T-helper 1 cell (primary cell): Measurements from ENCODE around the gene DVL1.
"Not testable (repeated sequence)": the region's sequence is repeated elsewhere in the genome, so short reads cannot be mapped to it uniquely, and the experiment has no call there.

Source experiments
- DNase-seq, 5 donors: peaks; one replicate each; pipeline ENCODE4 v3.0.0-alpha.2; 2012 to 2020

Gene DVL1

DNA sequence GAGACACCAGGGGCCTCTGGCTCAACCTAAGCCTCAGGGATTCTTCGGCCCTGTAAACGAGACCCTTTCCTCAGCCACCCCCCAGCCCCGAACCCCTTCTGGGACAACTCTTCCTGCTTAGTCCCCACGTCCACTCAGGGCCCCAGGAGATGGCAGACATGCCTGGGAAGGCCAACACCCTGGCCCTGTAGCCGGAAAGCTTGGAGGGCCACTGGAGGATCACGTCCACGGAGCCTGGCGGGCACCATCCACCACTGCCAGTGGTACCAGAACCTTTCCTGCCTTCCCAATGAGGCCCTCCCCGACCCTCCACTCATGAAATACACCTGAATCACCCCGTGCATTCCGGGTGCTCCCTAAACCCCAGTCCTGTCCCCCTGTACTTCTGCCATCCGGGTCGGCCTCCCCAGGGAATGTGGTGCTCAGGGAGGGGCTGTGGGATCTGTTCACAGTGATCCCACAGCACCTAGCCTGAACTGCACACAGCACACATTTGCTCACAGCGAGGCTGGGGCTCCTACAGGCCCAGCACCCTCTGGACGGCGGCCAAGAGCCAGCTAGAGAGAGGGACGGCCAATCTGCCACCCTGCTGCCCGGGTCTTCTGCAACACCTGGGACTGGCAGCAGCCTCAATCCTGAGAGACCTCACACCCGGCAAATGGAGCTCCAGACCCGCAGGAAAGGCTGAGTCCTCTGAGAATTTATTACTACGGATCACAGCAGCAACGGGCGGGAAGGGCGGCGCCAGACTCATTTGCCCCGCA lies 24.0 kb upstream of the DVL1 start:
- no peak for DNase-seq

- peak; percentile 56 to 73 (median 69) for DNase-seq
Measured at GRCh38 chr1:1371746-1372711, 22.8 kb upstream of the DVL1 start.

DNA sequence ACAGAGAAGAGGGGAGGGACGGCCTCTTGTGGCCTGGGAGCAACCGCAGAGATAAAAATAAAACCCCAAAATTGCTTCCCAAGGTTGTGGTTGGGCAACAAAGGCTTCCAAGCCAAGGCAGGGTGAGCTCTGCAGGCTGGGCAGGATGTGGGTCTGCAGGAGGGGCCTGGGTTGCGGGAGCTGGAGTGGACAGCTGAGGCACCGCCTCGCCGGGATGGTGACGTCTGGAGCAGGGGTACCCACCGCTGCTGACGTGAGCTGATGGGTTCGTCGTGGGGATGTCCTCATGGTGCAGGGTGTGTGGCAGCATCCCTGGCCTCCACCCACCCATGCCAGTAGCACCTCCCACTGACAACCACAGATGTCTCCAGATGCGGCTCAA lies 22.1 kb upstream of the DVL1 start:
- peak; percentile 57 to 81 (median 75) for DNase-seq

DNA sequence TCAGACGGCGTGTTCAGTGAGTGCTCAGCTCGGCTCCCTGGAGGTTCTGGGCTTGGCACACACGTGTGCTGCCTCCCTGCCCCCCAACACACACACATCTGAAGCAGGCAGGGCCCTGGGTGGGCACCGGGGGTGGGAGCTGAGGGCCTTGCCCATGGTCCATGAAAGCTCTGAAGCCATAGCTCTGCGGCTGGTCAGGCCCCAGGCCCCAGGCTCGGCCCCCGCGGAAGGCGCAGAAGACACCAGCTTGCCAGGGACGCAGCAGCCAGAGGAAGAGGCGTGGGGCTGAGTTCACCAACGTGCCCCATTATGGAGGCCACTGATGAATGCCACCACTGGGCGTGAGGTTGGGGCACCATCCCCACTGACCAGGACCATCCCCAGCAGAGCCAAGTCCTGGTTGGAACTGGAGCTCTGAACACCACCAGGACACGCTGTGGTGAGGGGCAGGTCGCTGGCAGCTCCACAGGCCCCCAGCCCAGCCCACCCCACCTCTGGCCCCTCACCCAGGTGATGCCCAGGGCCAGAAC lies 21.6 kb upstream of the DVL1 start:
- DNase-seq = no peak

DNA sequence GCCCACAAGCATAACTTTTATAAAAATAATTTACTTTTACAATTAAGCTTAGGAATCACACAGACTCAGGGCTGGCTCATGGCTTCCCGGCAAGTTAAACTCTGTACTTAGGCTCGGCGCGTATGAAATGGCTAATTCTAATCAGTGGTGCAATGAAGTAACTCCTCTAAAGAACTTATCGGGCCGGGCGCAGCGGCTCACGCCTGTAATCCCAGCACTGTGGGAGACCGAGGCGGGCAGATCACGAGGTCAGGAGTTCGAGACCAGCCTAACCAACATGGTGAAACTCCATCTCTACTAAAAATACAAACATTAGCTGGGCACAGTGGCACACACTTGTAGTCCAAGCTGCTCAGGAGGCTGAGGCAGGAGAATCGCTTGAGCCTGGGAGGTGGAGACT lies 20.9 kb upstream of the DVL1 start:
- DNase-seq = not testable (repeated sequence)

DNA sequence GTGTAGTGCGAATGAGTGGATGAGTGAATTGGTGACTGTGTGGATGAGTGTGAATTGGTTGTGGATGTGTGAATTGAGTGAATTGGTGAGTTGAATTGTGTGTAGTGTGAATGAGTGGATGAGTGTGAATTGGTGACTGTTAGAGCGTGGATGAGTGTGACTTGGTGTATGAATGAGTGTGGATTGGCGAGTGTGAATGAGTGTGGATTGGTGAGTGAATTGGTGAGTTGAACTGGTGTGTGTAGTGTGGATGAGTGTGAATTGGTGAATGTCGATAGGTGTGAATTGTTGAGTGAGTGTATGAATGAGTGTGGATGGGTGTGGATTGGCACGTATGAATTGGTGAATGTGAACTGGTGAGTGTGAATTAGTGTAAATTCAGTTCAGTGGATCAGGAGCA lies 18.1 kb upstream of the DVL1 start:
- DNase-seq = no peak

DNA sequence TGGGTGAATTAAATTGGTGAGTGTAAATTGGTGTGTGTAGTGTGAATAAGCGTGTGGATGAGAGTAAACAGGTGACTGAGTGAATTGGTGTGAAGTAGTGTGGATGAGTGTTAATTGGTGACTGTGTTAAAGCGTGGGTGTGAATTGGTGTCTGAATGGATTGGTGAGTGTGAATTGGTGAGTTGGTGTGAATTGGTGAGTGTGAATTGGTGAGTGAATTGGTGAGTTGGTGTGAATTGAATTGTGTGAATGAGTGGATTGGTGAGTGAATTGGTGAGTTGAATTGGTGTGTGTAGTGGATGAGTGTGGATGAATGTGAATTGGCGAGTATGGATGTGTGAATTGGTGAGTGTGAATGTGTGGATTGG lies 17.5 kb upstream of the DVL1 start:
- no peak for DNase-seq

DNA sequence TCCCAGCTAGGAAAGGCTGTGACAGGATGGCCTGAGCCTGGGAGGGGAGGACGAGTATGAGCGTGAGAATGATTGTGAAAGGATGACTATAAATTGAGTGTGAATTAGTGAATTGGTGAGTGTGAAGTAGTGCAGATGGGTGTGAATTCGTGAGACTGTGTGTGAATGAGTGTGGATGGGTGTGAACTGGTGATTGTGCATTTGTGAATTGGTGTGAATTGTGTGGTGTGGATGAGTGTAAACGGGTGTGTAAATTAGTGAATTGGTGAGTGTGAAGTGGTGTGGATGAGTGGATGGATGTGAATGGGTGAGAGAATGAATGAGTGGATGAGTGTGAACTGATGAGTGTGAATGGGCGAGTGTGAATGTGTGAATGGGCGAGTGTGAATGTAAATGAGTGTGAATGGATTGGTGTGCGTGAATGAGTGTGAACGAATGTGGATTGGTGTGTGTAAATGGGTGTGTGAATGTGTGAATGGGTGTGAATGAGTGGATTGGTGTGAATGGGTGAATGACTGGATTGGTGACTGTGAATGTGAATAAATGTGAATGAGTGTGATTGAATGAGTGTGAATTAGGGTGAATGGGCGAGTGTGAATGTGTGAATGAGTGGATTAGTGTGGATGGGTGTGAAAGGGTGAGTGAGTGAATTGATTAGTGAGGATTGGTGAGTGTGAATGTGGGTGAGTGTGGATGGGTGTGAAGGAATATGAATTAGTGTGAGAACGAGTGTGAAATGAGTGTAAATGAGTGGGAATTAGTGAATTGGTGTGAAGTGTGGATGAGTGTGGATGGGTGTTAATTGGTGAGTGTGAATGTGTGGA lies 16.9 kb upstream of the DVL1 start:
- DNase-seq = no peak

DNA sequence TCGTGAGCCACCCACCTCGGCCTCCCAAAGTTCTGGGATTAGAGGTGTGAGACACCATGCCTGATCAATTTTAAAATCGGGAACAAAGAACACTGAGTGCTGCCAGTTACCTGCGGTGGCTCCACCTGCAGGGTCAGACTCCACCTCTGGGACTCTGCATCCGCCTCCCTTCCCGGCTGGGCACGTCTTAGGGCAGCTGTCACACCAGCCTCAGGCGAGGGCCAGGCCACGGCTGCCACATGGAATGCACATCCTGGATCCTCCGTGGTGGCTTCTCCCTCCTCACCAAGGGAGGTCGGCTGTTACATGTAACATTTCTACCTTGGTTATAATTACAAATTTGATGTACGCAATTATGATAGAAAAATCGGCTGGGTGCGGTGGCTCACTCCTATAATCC lies 15.0 kb upstream of the DVL1 start:
- DNase-seq = no peak

- no peak for DNase-seq
Measured at GRCh38 chr1:1361982-1362423, 12.8 kb upstream of the DVL1 start.

- no peak for DNase-seq
Measured at GRCh38 chr1:1361233-1361981, 12.2 kb upstream of the DVL1 start.

DNA sequence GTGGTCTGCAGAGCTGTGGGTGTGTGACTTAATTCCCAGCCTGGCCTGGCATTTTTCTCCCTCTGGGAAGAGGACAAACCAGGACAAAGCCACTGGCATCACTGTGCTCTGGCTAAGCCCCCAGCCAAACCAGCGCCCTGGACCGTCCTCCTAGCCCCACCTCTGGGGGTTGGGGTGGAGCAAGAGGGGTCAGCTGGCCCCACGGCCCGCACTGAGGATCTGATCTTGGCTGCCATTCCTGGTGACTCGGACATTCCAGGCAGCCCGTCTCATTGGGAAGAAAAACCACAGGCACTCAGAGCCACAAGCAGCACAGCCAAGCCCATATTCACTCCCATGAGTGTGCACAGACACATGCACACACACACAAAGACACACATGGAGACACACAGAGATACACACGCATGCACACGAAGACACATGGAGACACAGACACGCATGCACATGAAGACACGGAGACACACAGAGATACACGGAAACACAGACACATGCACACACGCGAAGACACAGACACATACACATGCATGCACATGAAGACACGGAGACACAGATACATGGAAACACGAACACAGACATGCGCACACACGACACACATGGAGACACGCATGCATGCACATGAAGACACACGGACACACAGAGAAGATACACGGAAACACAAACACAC lies 11.4 kb upstream of the DVL1 start:
- DNase-seq = no peak

- no peak for DNase-seq
Measured at GRCh38 chr1:1359664-1360468, 10.6 kb upstream of the DVL1 start.

DNA sequence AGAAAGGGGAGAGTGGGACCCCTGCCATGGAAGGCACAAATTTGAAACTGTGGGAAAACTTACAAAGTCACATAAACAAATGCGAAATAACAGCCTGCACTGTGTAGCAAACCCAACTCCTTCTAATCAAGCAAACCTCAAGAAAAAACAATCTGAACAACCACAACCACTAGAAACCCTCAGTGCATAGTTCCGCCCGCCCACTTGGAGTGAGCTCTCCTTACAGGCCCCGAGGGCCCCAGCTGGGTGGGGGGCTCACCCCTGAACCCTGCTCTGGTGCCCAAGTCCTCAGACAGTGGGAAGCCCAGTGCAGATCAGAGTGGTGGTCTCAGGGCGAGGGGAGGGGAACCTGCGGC lies 10.1 kb upstream of the DVL1 start:
- peak in 1 of 5 donors; percentile 11 for DNase-seq

GRCh38 chr1:1358433-1359271 lies 9.4 kb upstream of the DVL1 start, which contains the start of gene MXRA8:
MXRA8 (minus strand) TSS chr1:1358555; CDS start chr1:1358504, 51 bp downstream.
- peak in 1 of 5 donors; percentile 11 for DNase-seq

DNA sequence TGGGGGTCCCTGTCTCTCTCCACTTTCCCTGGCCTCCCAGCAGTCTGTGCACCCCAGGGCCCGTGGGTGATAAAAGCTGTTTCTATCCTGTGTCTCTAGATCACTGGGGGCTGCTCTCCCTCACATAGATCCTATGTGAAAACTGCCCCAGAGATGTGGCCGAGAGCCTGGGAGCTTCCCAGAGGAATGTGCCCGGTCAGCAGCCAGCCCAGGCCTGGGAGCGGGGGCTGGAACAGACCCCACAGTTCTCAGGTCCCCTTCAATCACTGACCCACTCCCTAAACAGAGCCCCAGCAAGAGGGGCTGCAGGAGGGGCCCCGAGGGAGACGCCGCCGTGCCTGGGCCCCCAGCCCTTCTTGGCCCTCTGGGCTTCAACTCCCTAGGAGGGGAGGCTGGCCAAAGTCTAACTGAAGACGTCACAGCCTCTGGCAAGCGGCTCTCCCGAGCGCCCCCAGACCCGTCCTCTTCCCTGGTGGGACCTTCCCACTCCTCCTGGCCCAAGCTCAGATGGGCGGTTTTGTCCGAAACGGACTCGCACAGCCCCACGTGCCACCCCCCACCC lies 8.7 kb upstream of the DVL1 start:
- DNase-seq = peak in 1 of 5 donors; percentile 10

- DNase-seq = no peak
Measured at GRCh38 chr1:1356796-1357401, 7.7 kb upstream of the DVL1 start.

DNA sequence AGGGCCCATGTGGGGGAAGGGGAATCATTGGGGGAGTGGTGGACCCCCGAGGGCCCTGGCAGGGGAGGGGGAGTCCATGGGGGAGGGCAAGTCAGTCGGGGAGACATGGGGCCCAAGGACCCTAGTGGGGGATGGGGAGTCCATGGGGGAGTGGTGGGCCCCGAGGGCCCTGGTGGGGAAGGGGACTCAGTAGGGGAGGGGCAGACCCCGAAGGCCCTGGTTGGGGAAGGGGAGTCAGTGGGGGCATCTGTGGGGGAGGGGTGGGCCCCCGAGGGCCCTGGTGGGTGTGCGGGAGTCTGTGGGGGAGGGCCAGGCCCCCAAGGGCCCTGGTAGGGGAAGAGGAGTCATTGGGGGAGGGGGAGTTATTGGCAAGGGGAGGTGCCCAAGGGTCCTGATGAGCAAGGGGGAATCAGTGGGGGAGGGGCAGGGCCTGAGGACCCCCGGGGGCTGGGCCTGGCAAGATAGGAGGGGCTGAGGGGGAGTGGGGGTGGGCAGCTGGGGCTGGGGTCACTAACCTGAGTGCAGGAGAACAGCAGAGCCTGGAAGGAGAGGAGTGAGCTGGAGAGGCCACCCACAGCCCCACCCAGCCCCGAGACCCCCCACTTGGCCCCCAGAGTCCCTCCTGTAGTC lies 7.1 kb upstream of the DVL1 start:
- DNase-seq = no peak
